Sigmoid colon (tissue), 4 donors: ENCODE data around the gene SIGLEC5.

ENCODE experiments used
- CTCF ChIP-seq, 4 experiments: fragments of 450-650 bp in 3 of 4; fragments of 200-600 bp in 1 of 4; IDR thresholded peaks; one replicate each; pipeline ENCODE4 v1.5.1; 2016 to 2019; ENCODE audit warnings: antibody characterized with exemption in 4 of 4, mild to moderate bottlenecking in 3 of 4, moderate library complexity in 2 of 4
- EP300 ChIP-seq, 4 donors: sonication (generic); formaldehyde crosslinking; IDR thresholded peaks; one replicate each; pipeline ENCODE4 v1.6.1; 2017; ENCODE audit warnings: antibody characterized with exemption in 4 of 4

DNA sequence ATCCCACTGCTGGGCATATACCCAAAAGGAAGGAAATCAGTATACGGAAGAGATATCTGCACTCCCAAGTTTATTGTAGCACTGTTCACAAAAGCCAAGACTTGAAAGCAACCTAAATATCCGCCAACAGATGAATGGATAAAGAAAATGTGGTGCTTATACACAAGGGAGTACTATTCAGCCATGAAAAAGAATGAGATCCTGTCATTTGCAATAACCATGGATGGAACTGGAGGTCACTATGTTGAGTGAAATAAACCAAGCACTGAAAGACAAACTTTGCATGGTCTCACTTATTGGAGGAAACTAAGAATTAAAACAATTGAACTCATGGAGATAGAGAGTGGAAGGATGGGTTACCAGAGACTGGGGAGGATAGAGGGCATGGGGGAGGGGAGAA lies 23.0 kb upstream of the SIGLEC5 start:
- no peak for TF ChIP-seq CTCF (IDR thresholded peaks at IDR 0.05)
- TF ChIP-seq EP300 (IDR thresholded peaks at IDR 0.05), result no peak
